Epithelial cell of proximal tubule (primary cell): Measurements from ENCODE around the gene MSH3. TPM values are rescaled to one million over a fixed set of nuclear protein-coding genes. Genes with fewer than 3 reads are reported as not detected.

Experiments
- DNase-seq: peaks from one replicate; pipeline ENCODE4 v3.0.0-alpha.2; 2011; ENCODE audit warnings: low read depth
- H3K4me3 ChIP-seq: 2 replicates; pipeline ENCODE4 v1.5.1; 2011; ENCODE audit warnings: low read depth, mild to moderate bottlenecking, low read length
- total RNA-seq: library from RNA; depleted of rRNA; stranded (reverse); fragments of >200 nt; gene quantifications from 2 replicates; pipeline ENCODE4 v1.2.3, GENCODE V29; 2015
- TF ChIP-seq, protein P1 (sequence below): conservative IDR thresholded peaks from 2 replicates; pipeline ENCODE4 v1.5.1; 2012; ENCODE audit warnings: low read depth, mild to moderate bottlenecking, low read length

MSH3 gene
- total RNA-seq, 1 donor from 2014 or later = 8.8 TPM

DNA sequence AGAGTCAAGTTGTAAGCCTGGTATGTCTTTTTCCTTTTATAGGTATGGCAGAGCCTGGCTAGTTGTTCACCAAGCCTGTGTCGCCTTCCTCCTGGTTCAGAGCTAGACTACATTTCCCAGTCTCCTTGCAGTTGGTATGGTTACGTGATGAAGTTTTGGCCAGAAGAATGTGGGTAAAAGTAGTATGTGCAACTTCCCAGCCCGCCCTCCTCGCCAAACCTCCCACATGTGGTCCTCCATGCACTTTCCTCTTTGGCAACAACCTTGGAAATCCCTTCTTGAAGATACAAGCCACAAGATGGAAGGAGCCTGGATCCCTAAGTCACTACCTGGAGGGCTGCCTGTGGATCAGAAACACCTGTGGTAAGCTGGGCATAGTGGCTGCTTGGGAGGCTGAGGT, 36.0 kb upstream of the MSH3 start:
- H3K4me3 ChIP-seq = no peak overlapping the region
- TF ChIP-seq, protein P1, sequence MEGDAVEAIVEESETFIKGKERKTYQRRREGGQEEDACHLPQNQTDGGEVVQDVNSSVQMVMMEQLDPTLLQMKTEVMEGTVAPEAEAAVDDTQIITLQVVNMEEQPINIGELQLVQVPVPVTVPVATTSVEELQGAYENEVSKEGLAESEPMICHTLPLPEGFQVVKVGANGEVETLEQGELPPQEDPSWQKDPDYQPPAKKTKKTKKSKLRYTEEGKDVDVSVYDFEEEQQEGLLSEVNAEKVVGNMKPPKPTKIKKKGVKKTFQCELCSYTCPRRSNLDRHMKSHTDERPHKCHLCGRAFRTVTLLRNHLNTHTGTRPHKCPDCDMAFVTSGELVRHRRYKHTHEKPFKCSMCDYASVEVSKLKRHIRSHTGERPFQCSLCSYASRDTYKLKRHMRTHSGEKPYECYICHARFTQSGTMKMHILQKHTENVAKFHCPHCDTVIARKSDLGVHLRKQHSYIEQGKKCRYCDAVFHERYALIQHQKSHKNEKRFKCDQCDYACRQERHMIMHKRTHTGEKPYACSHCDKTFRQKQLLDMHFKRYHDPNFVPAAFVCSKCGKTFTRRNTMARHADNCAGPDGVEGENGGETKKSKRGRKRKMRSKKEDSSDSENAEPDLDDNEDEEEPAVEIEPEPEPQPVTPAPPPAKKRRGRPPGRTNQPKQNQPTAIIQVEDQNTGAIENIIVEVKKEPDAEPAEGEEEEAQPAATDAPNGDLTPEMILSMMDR = no peak
- DNase-seq = no peak

- no peak overlapping the region for H3K4me3 ChIP-seq
- no peak for DNase-seq
- TF ChIP-seq, protein P1 = no peak
Observed at GRCh38 chr5:80619086-80619485, 35.4 kb upstream of the MSH3 start.

GRCh38 chr5:80620211-80620610, 34.2 kb upstream of the MSH3 start:
- TF ChIP-seq, protein P1 = no peak
- no peak overlapping the region for H3K4me3 ChIP-seq
- DNase-seq = no peak

DNA sequence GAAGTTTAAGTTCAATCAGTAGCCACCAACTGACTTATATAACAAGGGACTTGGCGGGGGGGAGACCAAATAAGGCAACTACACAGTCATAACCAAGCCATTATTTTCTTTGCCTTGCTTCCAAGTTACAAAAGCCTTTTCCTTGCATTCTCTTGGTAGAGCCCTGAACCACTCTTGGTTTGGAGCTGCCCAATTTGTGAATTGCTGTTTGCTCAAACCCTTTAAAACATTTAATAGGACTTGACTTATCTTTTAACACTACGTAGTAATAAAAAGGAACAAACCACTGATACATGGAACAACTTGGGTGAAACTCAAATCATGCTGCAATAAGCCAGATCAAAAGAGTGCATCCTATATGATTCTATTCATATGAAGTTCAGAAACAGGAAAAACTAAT, 31.7 kb upstream of the MSH3 start:
- TF ChIP-seq, protein P1 = no peak
- DNase-seq = no peak
- H3K4me3 ChIP-seq = no peak overlapping the region

DNA sequence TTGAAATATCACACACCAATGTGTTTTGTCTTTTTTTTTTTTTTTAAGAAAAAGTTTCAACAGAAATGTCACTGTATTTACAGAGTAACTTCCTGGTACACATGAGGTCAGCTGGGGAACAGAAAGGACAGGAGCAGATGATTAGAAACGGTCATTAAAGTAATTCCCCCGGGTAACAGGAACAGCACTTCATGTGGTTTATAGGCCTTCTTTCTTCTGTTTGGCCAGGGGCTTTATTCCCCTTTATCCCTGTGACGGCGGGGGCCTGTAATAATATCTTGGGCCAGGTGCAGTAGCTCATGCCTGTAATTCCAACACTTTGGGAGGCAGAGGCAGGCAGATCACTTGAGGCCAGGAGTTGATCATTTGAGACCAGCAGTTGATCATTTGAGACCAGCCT, 30.5 kb upstream of the MSH3 start:
- TF ChIP-seq, protein P1 = no peak
- no peak overlapping the region for H3K4me3 ChIP-seq
- no peak for DNase-seq

DNA sequence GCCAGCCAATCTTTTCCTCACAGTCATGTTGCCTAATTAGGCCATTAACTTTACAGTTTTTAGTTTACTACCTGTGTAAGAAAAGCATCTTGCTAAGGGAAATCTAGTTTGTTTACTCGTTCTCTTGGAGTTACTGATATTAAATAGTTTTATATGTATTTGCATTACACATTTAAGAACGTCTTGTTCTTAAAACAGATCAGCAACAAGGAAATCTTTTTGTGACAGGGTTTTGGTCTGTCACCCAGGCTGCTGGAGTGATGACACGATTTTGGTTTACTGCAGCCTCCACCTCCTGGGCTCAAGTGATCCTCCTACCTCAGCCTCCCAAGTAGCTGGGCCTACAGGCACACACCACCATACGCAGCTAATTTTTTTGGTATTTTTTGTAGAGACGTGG, 29.2 kb upstream of the MSH3 start:
- no peak for DNase-seq
- TF ChIP-seq, protein P1 = no peak

DNA sequence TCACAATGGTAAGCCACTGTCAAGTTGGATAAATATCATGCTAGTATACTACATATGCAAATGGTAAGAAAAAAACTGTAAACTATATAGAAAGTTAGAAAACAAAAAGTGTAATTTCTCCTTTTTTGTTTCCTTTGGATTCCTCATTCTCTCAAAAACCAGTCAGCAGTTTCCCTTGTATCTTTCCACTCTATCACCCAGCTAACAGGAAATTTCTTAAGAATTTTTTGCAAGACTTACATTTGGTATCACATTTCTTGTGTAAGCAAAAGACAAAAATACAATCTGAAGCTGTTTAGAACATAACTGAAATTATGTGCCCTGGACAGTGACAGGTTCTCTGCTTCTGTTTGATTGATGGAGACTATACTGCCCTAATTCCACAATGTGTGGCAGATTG, 25.2 kb upstream of the MSH3 start:
- no peak for DNase-seq
- no peak overlapping the region for H3K4me3 ChIP-seq
- TF ChIP-seq, protein P1 = no peak

More for the DNA sequence above, 29.2 kb upstream of the MSH3 start:
- H3K4me3 ChIP-seq = no peak overlapping the region
